Peyer's patch (tissue), 4 donors: ENCODE measurements around the gene GALM.

Experiments used
- CTCF ChIP-seq, 6 experiments: fragments of 450-650 bp in 4 of 6; fragments of 200-600 bp in 2 of 6; sonication (generic) in 1 of 6; IDR thresholded peaks; one replicate each; pipeline ENCODE4 v1.5.1; 2017 to 2019; ENCODE audit warnings: antibody characterized with exemption in 6 of 6, mild to moderate bottlenecking in 3 of 6, moderate library complexity in 1 of 6
- POLR2A ChIP-seq, 2 donors: fragments of 450-650 bp; IDR thresholded peaks; one replicate each; pipeline ENCODE4 v1.5.1; 2017; ENCODE audit warnings: antibody characterized with exemption in 2 of 2, mild to moderate bottlenecking in 2 of 2, moderate library complexity in 2 of 2

GRCh38 chr2:38691994-38692393 is 26.1 kb downstream of the GALM start:
- TF ChIP-seq CTCF (IDR thresholded peaks at IDR 0.05) (no peak), POLR2A (IDR thresholded peaks at IDR 0.05) (no peak)
